CD8-positive, alpha-beta memory T cell (primary cell): ENCODE results near the gene LPA. TPM values are rescaled to one million over a fixed set of nuclear protein-coding genes. Genes with fewer than 3 reads are reported as not detected.
"Not testable (repeated sequence)": the region's sequence is repeated elsewhere in the genome, so short reads cannot be mapped to it uniquely, and the experiment has no call there.

ENCODE experiments used
- CTCF ChIA-PET: fragments of 350-600 bp; sonication (Branson Sonifier 250); formaldehyde crosslinking; loops from one replicate; lab custom pipeline; 2021; ENCODE audit warnings: antibody characterized with exemption; lab: Charles Lee
- POLR2A ChIA-PET: fragments of 350-600 bp; sonication (Branson Sonifier 250); formaldehyde crosslinking; loops from one replicate; lab custom pipeline; 2021; ENCODE audit warnings: antibody characterized with exemption; lab: Charles Lee
- DNase-seq, 5 donors: peaks; one replicate each; pipeline versions ENCODE4 v3.0.0 to v3.0.0-alpha.2; 2020 to 2022; ENCODE audit warnings: mixed read lengths in 1 of 5
- H3K27ac ChIP-seq: one replicate; pipeline ENCODE4 v1.7.0; 2013; ENCODE audit warnings: low read depth, mild to moderate bottlenecking, low read length, moderate library complexity
- H3K27me3 ChIP-seq: 2 replicates; pipeline ENCODE4 v1.7.0; 2013; ENCODE audit warnings: low read length, mild to moderate bottlenecking; ENCODE audit not compliant: insufficient read depth, poor library complexity, severe bottlenecking
- H3K36me3 ChIP-seq: 2 replicates; pipeline ENCODE4 v1.7.0; 2013; ENCODE audit warnings: mild to moderate bottlenecking, low read length, moderate library complexity; ENCODE audit not compliant: insufficient read depth
- H3K4me1 ChIP-seq: 2 replicates; pipeline ENCODE4 v1.7.0; 2013; ENCODE audit warnings: mild to moderate bottlenecking, low read length, moderate library complexity; ENCODE audit not compliant: insufficient read depth
- H3K4me3 ChIP-seq: 2 replicates; pipeline ENCODE4 v1.7.0; 2013; ENCODE audit warnings: mild to moderate bottlenecking, low read length
- H3K9me3 ChIP-seq: 2 replicates; pipeline ENCODE4 v1.7.0; 2013; ENCODE audit warnings: mild to moderate bottlenecking, low read length
- H3K27ac Mint-ChIP-seq, 8 donors: one replicate each; pipeline ENCODE4 v1.8.0; 2020 to 2021; ENCODE audit warnings: mixed read lengths in 8 of 8, mild to moderate bottlenecking in 6 of 8, inconsistent platforms in 3 of 8, moderate library complexity in 3 of 8
- H3K27me3 Mint-ChIP-seq, 2 donors: one replicate each; pipeline ENCODE4 v1.8.0; 2020 to 2021; ENCODE audit warnings: mixed read lengths in 2 of 2, mild to moderate bottlenecking in 1 of 2, moderate library complexity in 1 of 2
- H3K36me3 Mint-ChIP-seq, 3 donors: one replicate each; pipeline ENCODE4 v1.8.0; 2020 to 2021; ENCODE audit warnings: mixed read lengths in 3 of 3, inconsistent platforms in 1 of 3, mild to moderate bottlenecking in 1 of 3
- H3K4me1 Mint-ChIP-seq, 3 donors: one replicate each; pipeline ENCODE4 v1.8.0; 2020 to 2021; ENCODE audit warnings: mixed read lengths in 3 of 3, inconsistent platforms in 1 of 3, mild to moderate bottlenecking in 1 of 3
- H3K4me3 Mint-ChIP-seq, 7 donors: one replicate each; pipeline ENCODE4 v1.8.0; 2020 to 2021; ENCODE audit warnings: mixed read lengths in 7 of 7, mild to moderate bottlenecking in 6 of 7, moderate library complexity in 4 of 7, inconsistent platforms in 2 of 7
- H3K9me3 Mint-ChIP-seq, 5 donors: one replicate each; pipeline ENCODE4 v1.8.0; 2020 to 2022; ENCODE audit warnings: mixed read lengths in 5 of 5, mild to moderate bottlenecking in 3 of 5, moderate library complexity in 2 of 5, inconsistent platforms in 1 of 5
- polyA plus RNA-seq: library from polyadenylated mRNA; unstranded; fragments of 300-500 nt; fragmentation: Illumina TruSeq; gene quantifications from one replicate; pipeline ENCODE4 v1.2.3, GENCODE V29; 2021
- total RNA-seq, 2 experiments: library from RNA; stranded (reverse); gene quantifications; one replicate each; pipeline ENCODE4 v1.2.3, GENCODE V29; 2021

Gene LPA
- total and polyA plus RNA-seq, 3 experiments from 2014 or later = not detected

- peak in 1 of 5 donors; percentile 1 for DNase-seq
- no peak overlapping the region for H3K4me3 Mint-ChIP-seq
- H3K27me3 ChIP-seq = no peaks in the 10 kb centered on the region
- H3K4me1 Mint-ChIP-seq = no peaks in the 10 kb centered on the region
- no peaks in the 10 kb centered on the region for H3K36me3 ChIP-seq
- no peaks in the 10 kb centered on the region for H3K9me3 ChIP-seq
- no peak overlapping the region for H3K4me3 ChIP-seq
- ChIA-PET POLR2A (no interaction called here), CTCF (no interaction called here)
- no peaks in the 10 kb centered on the region for H3K9me3 Mint-ChIP-seq
- H3K27ac ChIP-seq = no peak overlapping the region
- H3K36me3 Mint-ChIP-seq = no peaks in the 10 kb centered on the region
- H3K4me1 ChIP-seq = no peaks in the 10 kb centered on the region
- no peak overlapping the region for H3K27ac Mint-ChIP-seq
- H3K27me3 Mint-ChIP-seq = peaks cover 0 to 4% of the 10 kb centered on the region in 2 donors
Observed at GRCh38 chr6:160634706-160635105, 29.4 kb downstream of the LPA start.

DNA sequence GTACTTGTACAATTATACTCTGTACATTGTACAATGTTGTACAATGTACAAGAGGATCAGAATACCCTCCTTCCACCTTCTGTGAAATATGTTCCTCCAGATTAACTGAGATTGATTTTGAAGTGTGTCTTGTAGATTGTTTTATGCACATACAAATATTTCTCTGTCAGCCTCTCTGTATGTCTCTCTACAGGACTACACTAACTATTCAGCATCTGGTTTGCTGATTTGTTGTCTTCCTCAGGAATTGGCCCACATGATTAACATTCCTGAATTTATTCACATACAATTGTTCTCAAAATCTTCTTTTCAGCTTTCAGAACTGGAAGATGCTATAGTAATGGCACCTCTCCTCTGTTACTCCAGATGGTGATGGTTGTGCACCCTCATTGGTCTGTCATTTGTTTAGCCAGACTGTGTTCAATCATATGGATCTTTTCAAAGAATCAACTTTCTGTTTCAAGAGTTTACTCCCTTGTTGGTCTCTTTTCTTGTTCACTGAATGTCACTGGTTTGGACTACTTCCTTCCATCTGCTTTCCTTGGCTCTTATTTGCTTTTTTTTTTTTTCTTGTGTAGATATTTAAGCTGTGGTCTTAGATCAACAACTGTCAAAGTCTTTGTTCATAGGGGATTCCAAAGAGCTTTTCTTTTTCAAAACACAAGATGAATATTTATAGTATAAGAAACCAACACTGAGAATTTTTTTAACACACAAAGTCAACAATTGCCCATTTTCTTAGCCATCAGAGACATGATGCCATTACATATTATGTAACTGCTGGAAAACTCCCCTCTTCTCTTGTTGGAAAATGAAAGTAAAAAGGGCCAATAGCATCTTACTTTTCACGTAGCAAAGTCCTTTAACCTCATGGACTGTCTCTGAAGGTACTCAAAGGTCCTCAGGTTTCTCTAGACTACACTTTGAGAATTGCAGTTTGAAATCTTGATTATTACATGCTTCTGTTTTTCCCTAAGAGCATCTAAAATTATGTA lies 67.9 kb downstream of the LPA start:
- Histone ChIP-seq H3K27me3 (no peaks in the 10 kb centered on the region), H3K9me3 (no peaks in the 10 kb centered on the region), H3K36me3 (no peaks in the 10 kb centered on the region), H3K4me1 (no peaks in the 10 kb centered on the region), H3K4me3 (no peak overlapping the region), H3K27ac (no peak overlapping the region)
- Mint-ChIP-seq H3K4me1 (peaks cover 0 to 5% (median 4%) of the 10 kb centered on the region in 3 donors), H3K36me3 (no peaks in the 10 kb centered on the region), H3K9me3 (no peaks in the 10 kb centered on the region), H3K4me3 (no peak overlapping the region), H3K27me3 (peaks cover 9 to 53% of the 10 kb centered on the region in 2 donors), H3K27ac (no peak overlapping the region)
- ChIA-PET CTCF (no interaction called here), POLR2A (no interaction called here)
- DNase-seq = no peak

DNA sequence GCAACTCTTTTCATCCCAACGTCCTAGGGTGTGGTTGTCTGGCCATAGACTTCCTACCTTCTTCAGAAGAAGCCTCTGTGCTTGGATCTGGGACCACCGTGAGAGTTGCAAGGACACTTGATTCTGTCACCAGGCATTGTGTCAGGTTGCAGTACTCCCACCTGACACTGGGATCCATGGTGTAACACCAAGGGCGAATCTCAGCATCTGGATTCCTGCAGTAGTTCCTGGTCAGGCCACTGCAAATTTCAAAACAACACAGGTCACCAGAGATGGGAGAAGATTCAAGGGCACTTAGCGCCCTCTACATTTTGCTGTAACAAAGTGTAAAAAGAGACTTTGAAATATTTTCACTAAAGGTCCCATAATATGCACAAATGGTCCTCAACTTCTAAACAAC lies 68.8 kb downstream of the LPA start:
- H3K27ac Mint-ChIP-seq, H3K9me3 Mint-ChIP-seq, H3K4me3 ChIP-seq, H3K27ac ChIP-seq, CTCF ChIA-PET, H3K9me3 ChIP-seq, H3K4me3 Mint-ChIP-seq, H3K36me3 Mint-ChIP-seq, H3K27me3 ChIP-seq, POLR2A ChIA-PET, DNase-seq, H3K4me1 Mint-ChIP-seq, H3K4me1 ChIP-seq, H3K36me3 ChIP-seq: not testable (repeated sequence)
- H3K27me3 Mint-ChIP-seq = peaks cover 9 to 57% of the 10 kb centered on the region in 2 donors

GRCh38 chr6:160586374-160586773 lies 77.7 kb downstream of the LPA start:
- Histone ChIP-seq H3K9me3 (no peaks in the 10 kb centered on the region), H3K36me3 (no peaks in the 10 kb centered on the region), H3K4me3 (no peak overlapping the region), H3K27me3 (no peaks in the 10 kb centered on the region), H3K27ac (no peak overlapping the region), H3K4me1 (no peaks in the 10 kb centered on the region)
- H3K36me3 Mint-ChIP-seq = no peaks in the 10 kb centered on the region
- no peak overlapping the region for H3K27ac Mint-ChIP-seq
- POLR2A ChIA-PET = no interaction called here
- no peak overlapping the region for H3K4me3 Mint-ChIP-seq
- H3K27me3 Mint-ChIP-seq = peaks cover 11 to 52% of the 10 kb centered on the region in 2 donors
- H3K9me3 Mint-ChIP-seq = peaks cover 0 to 10% (median 2%) of the 10 kb centered on the region in 5 donors
- CTCF ChIA-PET = no interaction called here
- H3K4me1 Mint-ChIP-seq = no peaks in the 10 kb centered on the region
- no peak for DNase-seq

DNA sequence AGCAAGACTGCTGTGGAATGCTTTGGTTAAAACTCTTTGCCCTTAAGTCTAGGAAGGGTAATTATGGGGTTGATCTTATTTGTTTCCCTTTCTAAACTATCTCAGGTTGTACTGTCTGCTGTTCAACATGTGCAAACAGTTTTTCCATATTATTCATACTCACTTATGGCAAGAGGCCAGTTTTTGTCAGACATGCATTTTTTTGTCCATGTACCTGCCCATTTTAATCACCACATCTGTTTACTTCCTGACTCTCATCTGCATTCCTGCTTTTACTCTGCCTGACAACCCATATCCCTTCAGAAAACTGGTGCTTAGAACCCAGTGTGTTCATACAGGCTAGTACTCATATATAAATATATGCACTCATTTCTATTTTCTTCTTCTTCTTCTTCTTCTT lies 80.3 kb downstream of the LPA start:
- Mint-ChIP-seq H3K4me3 (no peak overlapping the region), H3K9me3 (peaks cover 0 to 10% (median 3%) of the 10 kb centered on the region in 5 donors), H3K27me3 (peaks cover 10 to 44% of the 10 kb centered on the region in 2 donors), H3K36me3 (no peaks in the 10 kb centered on the region), H3K4me1 (no peaks in the 10 kb centered on the region), H3K27ac (no peak overlapping the region)
- ChIA-PET POLR2A (no interaction called here), CTCF (no interaction called here)
- Histone ChIP-seq H3K9me3 (no peaks in the 10 kb centered on the region), H3K27me3 (no peaks in the 10 kb centered on the region), H3K36me3 (no peaks in the 10 kb centered on the region), H3K4me3 (no peak overlapping the region), H3K27ac (no peak overlapping the region), H3K4me1 (no peaks in the 10 kb centered on the region)
- no peak for DNase-seq

DNA sequence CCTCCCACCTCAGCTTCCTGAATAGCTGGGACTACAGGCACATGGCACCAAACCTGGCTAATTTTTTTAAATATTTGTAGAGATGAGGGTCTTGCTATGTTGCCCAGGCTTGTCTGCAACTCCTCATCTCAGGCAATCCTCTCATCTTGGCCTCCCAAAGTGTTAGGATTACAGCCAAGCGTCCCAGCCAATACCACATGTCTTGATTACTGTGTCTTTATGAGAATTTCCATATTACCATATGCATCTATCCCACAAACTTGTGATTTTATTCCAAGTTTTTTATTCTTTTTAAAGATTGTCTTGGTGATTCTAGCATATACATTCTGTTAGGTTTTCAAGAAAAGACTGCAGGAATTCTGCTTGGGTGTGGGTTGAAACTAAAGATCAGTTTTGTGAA lies 82.7 kb downstream of the LPA start:
- Histone ChIP-seq H3K4me1 (no peaks in the 10 kb centered on the region), H3K27ac (no peak overlapping the region), H3K36me3 (no peaks in the 10 kb centered on the region), H3K27me3 (no peaks in the 10 kb centered on the region), H3K4me3 (no peak overlapping the region), H3K9me3 (no peaks in the 10 kb centered on the region)
- Mint-ChIP-seq H3K36me3 (no peaks in the 10 kb centered on the region), H3K27me3 (peaks cover 8 to 39% of the 10 kb centered on the region in 2 donors), H3K9me3 (peaks cover 2 to 10% (median 3%) of the 10 kb centered on the region in 5 donors), H3K4me3 (no peak overlapping the region), H3K27ac (no peak overlapping the region), H3K4me1 (no peaks in the 10 kb centered on the region)
- ChIA-PET POLR2A (no interaction called here), CTCF (no interaction called here)
- DNase-seq = no peak

- Mint-ChIP-seq H3K9me3 (peaks cover 5 to 16% (median 6%) of the 10 kb centered on the region in 5 donors), H3K27me3 (peaks cover 9 to 36% of the 10 kb centered on the region in 2 donors)
- H3K27ac Mint-ChIP-seq, CTCF ChIA-PET, DNase-seq, H3K4me3 Mint-ChIP-seq, H3K4me3 ChIP-seq, H3K4me1 ChIP-seq, H3K27ac ChIP-seq, POLR2A ChIA-PET, H3K9me3 ChIP-seq, H3K4me1 Mint-ChIP-seq, H3K27me3 ChIP-seq, H3K36me3 Mint-ChIP-seq, H3K36me3 ChIP-seq: not testable (repeated sequence)
Observed at GRCh38 chr6:160578515-160578914, 85.6 kb downstream of the LPA start.

GRCh38 chr6:160573943-160574342 lies 90.1 kb downstream of the LPA start:
- H3K4me1 ChIP-seq = no peaks in the 10 kb centered on the region
- no peaks in the 10 kb centered on the region for H3K9me3 ChIP-seq
- ChIA-PET POLR2A (no interaction called here), CTCF (no interaction called here)
- peaks cover 3 to 10% (median 6%) of the 10 kb centered on the region in 5 donors for H3K9me3 Mint-ChIP-seq
- no peaks in the 10 kb centered on the region for H3K36me3 Mint-ChIP-seq
- H3K4me1 Mint-ChIP-seq = no peaks in the 10 kb centered on the region
- H3K27ac ChIP-seq = no peak overlapping the region
- no peak overlapping the region for H3K4me3 ChIP-seq
- DNase-seq = no peak
- no peaks in the 10 kb centered on the region for H3K36me3 ChIP-seq
- no peak overlapping the region for H3K27ac Mint-ChIP-seq
- H3K27me3 Mint-ChIP-seq = peaks cover 10 to 28% of the 10 kb centered on the region in 2 donors
- H3K4me3 Mint-ChIP-seq = no peak overlapping the region
- H3K27me3 ChIP-seq = no peaks in the 10 kb centered on the region
